HFF-Myc (cell line): ENCODE results near the gene DNAH5.

ENCODE experiments used
- DNase-seq: peaks from one replicate; pipeline ENCODE4 v3.0.0-alpha.2; 2011; ENCODE audit warnings: low read depth; ENCODE audit errors: extremely low read depth
- H3K4me3 ChIP-seq: replicated peaks from 2 replicates; pipeline ENCODE4 v1.5.1; 2011; ENCODE audit warnings: low read depth, mild to moderate bottlenecking, control low read depth, low read length
- CTCF ChIP-seq: IDR thresholded peaks from 2 replicates; pipeline ENCODE4 v1.5.1; 2012; ENCODE audit warnings: mild to moderate bottlenecking, low read depth, low read length, control low read depth; ENCODE audit errors: missing control alignments

The DNAH5 gene

DNA sequence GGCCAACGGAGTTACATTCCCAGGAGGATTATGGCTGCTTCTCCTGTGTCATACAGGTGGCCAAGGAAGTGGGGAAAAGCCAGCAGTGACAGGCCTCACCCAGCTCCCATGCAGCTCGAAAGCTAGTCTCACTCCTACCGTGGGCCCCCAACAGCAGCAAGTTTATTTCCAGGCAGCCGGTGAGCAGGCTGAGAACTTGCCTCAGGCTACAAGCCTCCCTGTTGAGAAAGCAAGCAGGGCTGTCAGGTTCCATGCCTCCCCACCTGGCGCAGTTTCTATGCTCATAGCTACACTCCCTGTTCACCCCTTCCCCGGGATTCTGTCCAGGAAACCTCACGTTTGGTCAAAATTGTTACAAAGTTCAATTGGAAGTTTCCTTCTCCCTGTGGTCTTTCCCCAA is 27.5 kb upstream of the DNAH5 start:
- DNase-seq: no peak
- H3K4me3 ChIP-seq: no peak overlapping the region
- TF ChIP-seq CTCF: no peak

- peak; percentile 59 for TF ChIP-seq CTCF
These were observed 12.7 kb upstream of the DNAH5 start for GRCh38 chr5:13957032-13957645.

DNA sequence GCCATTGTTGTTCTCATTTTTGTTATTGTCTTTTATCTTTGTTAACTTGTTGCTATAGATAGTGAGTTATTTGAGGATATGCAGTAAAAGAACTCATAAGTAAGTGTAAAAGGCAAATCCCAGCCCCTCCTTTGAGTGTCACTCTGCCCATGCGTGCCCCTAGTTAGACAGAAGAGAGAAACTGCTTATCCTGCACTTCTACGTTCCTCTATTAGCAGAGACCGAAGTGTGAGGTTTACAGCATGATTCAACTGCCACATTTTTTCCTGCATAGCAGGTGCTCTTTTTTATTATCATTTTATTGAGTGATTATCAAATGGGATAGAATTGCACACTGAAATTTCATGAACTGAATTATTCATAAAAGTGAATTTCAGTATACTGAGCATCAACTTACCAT is 12.0 kb upstream of the DNAH5 start:
- no peak for TF ChIP-seq CTCF
- H3K4me3 ChIP-seq: no peak overlapping the region
- DNase-seq: no peak

More at GRCh38 chr5:13957032-13957645, 12.7 kb upstream of the DNAH5 start:
- peak; percentile 24 for DNase-seq
- H3K4me3 ChIP-seq: no peak overlapping the region

GRCh38 chr5:13955896-13956295 is 11.4 kb upstream of the DNAH5 start:
- TF ChIP-seq CTCF: no peak
- DNase-seq: no peak
- no peak overlapping the region for H3K4me3 ChIP-seq

- no peak for TF ChIP-seq CTCF
- no peak overlapping the region for H3K4me3 ChIP-seq
- no peak for DNase-seq
These were observed 1.6 kb upstream of the DNAH5 start for GRCh38 chr5:13946111-13946510.

GRCh38 chr5:13945271-13945670 is 783 bp upstream of the DNAH5 start:
- no peak for DNase-seq
- no peak overlapping the region for H3K4me3 ChIP-seq

More at GRCh38 chr5:13945271-13945670, 783 bp upstream of the DNAH5 start:
- TF ChIP-seq CTCF: no peak
